HepG2 (cell line): ENCODE measurements around the gene CCM2L. TPM values are rescaled to one million over a fixed set of nuclear protein-coding genes. Genes with fewer than 3 reads are reported as not detected.

Source experiments
- ATAC-seq: fragments of 200-7000 bp; cut with Tn5 transposase; 3 replicates; pipeline ENCODE4 v1.9.1; 2020; ENCODE audit warnings: mild to moderate bottlenecking, moderate library complexity
- BruUV-seq: library from RNA; stranded (reverse); fragments of 400-500 nt; replicated peaks from 2 replicates; lab custom pipeline; 2021; lab: Mats Ljungman, UMichigan
- CTCF ChIA-PET: fragments of 300-600 bp; formaldehyde crosslinking; extraction: SDS; loops from one replicate; lab custom pipeline; 2021; ENCODE audit warnings: low total read pairs, inconsistent platforms, low intra/inter-chr PET ratio; lab: Yijun Ruan, JAX
- POLR2A ChIA-PET: fragments of 350-600 bp; sonication (Branson Sonifier 250); formaldehyde crosslinking; loops from one replicate; lab custom pipeline; 2020; ENCODE audit warnings: antibody characterized with exemption, inconsistent platforms; lab: Yijun Ruan, JAX
- DNase-seq: peaks from one replicate; pipeline ENCODE4 v3.0.0-alpha.2; 2015; ENCODE audit warnings: low spot score
- FAIRE-seq: peaks from 3 replicates; lab custom pipeline; 2011; peaks lifted over from hg19 to GRCh38; lab: Jason Lieb, UNC
- H2AFZ ChIP-seq: one replicate; pipeline ENCODE4 v1.6.1; 2011; ENCODE audit warnings: low read length, inconsistent platforms
- H3K27ac ChIP-seq: fragments of 300-600 bp; 3 replicates; pipeline ENCODE4 v1.8.0; 2011; ENCODE audit warnings: mixed run types, mild to moderate bottlenecking, mixed read lengths, low read length, inconsistent platforms; ENCODE audit not compliant: insufficient read depth; ENCODE audit errors: extremely low read length
- H3K27me3 ChIP-seq, 2 experiments: fragments of 200-600 bp in 1 of 2; 2 replicates in 1 of 2; 3 replicates in 1 of 2; pipeline versions ENCODE4 v1.6.0 to v1.8.0; 2011; ENCODE audit warnings: low read length in 2 of 2, mild to moderate bottlenecking in 2 of 2, moderate library complexity in 2 of 2, inconsistent platforms in 1 of 2; ENCODE audit not compliant: insufficient read depth in 2 of 2, control insufficient read depth in 1 of 2
- H3K36me3 ChIP-seq, 2 experiments: fragments of 200-600 bp in 1 of 2; replicated peaks in 1 of 2; 2 replicates in 1 of 2; 3 replicates in 1 of 2; pipeline versions ENCODE4 v1.5.1 to v1.8.0; 2011; ENCODE audit warnings: low read length in 2 of 2, inconsistent platforms in 1 of 2; ENCODE audit not compliant: insufficient read depth in 2 of 2, control insufficient read depth in 1 of 2
- H3K4me1 ChIP-seq: 2 replicates; pipeline ENCODE4 v1.5.1; 2012; ENCODE audit warnings: low read length, inconsistent platforms; ENCODE audit not compliant: insufficient read depth
- H3K4me2 ChIP-seq: 2 replicates; pipeline ENCODE4 v1.6.0; 2011; ENCODE audit warnings: low read depth, low read length, inconsistent platforms
- H3K4me3 ChIP-seq, 3 experiments: fragments of 200-600 bp in 1 of 3; sonication (generic), shearing (Covaris generic) in 1 of 3; replicated peaks in 1 of 3; 2 replicates each; pipeline ENCODE4 v1.5.1; 2011 to 2016; ENCODE audit warnings: low read length in 3 of 3, inconsistent platforms in 2 of 3, low read depth in 2 of 3, mild to moderate bottlenecking in 2 of 3, control low read depth in 1 of 3, mixed read lengths in 1 of 3; ENCODE audit not compliant: insufficient read depth in 1 of 3
- H3K79me2 ChIP-seq: one replicate; pipeline ENCODE4 v1.6.1; 2011; ENCODE audit warnings: low read length, inconsistent platforms; ENCODE audit not compliant: insufficient read depth
- H3K9ac ChIP-seq: 2 replicates; pipeline ENCODE4 v1.6.0; 2011; ENCODE audit warnings: mild to moderate bottlenecking, low read depth, low read length, inconsistent platforms; ENCODE audit not compliant: insufficient read depth
- H3K9me3 ChIP-seq: 2 replicates; pipeline ENCODE4 v1.5.1; 2012; ENCODE audit warnings: mild to moderate bottlenecking, low read length
- H4K20me1 ChIP-seq: 2 replicates; pipeline ENCODE4 v1.6.0; 2011; ENCODE audit warnings: inconsistent platforms, mild to moderate bottlenecking, low read length, moderate library complexity; ENCODE audit not compliant: insufficient read depth
- NRL ChIP-seq: sonication (generic); formaldehyde crosslinking; IDR thresholded peaks from 2 replicates; pipeline ENCODE4 v1.5.0; 2020; ENCODE audit warnings: missing genetic modification reagents, mild to moderate bottlenecking, moderate library complexity, borderline replicate concordance
- ZFP36 ChIP-seq: fragments of 150-350 bp; IDR thresholded peaks from 2 replicates; pipeline ENCODE4 v1.6.1; 2018; ENCODE audit warnings: borderline replicate concordance, low read length, low read depth; ENCODE audit not compliant: partially characterized antibody
- ZNF460 ChIP-seq: sonication (generic); formaldehyde crosslinking; IDR thresholded peaks from 2 replicates; pipeline ENCODE4 v1.5.1; 2020; ENCODE audit warnings: missing genetic modification reagents, mild to moderate bottlenecking, borderline replicate concordance
- ZNF629 ChIP-seq: sonication (generic); formaldehyde crosslinking; conservative IDR thresholded peaks from 2 replicates; pipeline ENCODE4 v1.5.0; 2020; ENCODE audit warnings: missing genetic modification reagents
- ZSCAN9 ChIP-seq: IDR thresholded peaks from 2 replicates; pipeline ENCODE4 v1.6.1; 2016; ENCODE audit warnings: borderline replicate concordance
- WGBS: methylation state at CpG from one replicate; pipeline ENCODE4 v1.1.6; 2017; ENCODE audit warnings: low lambda C conversion rate; 5-methylcytosine and 5-hydroxymethylcytosine counted together
- in situ Hi-C: cut with HindIII; loops from 2 replicates; pipeline ENCODE4 v1.10.0; 2017; ENCODE audit warnings: low pct_unique_long_range_greater_than_20kb; ENCODE audit not compliant: extremely low pct_ligation_motif_present
- intact Hi-C: fragments of 100-400 bp; cut with micrococcal nuclease; formaldehyde crosslinking; loops from one replicate; pipeline ENCODE4 v1.10.0; 2022; ENCODE audit not compliant: unreplicated experiment
- polyA plus RNA-seq, 8 experiments: library from polyadenylated mRNA; depleted of rRNA in 3 of 8; stranded (reverse) in 7 of 8; unstranded in 1 of 8; fragments of >200 nt; fragmentation: Illumina TruSeq in 4 of 8; extraction: Trizol in 4 of 8; gene quantifications; 2 replicates each; pipeline versions ENCODE4 v1.2.1 to v1.2.3, GENCODE V29; 2011 to 2016; ENCODE audit warnings: low read depth in 4 of 8, missing spikeins in 1 of 8, mixed read lengths in 1 of 8; ENCODE audit not compliant: insufficient read depth in 1 of 8
- total RNA-seq, 5 experiments: library from RNA; depleted of rRNA; stranded (reverse); fragments of >200 nt; fragmentation: Illumina TruSeq; extraction: Trizol; gene quantifications; 2 replicates each; pipeline ENCODE4 v1.2.3, GENCODE V29; 2016; ENCODE audit warnings: low read depth in 1 of 5

CCM2L gene
- total and polyA plus RNA-seq, 2 of the 13 experiments (the other 11 are each of a cell fraction or from before 2014, with no cell fraction given) = 0.15 TPM; not detected in 1

DNA sequence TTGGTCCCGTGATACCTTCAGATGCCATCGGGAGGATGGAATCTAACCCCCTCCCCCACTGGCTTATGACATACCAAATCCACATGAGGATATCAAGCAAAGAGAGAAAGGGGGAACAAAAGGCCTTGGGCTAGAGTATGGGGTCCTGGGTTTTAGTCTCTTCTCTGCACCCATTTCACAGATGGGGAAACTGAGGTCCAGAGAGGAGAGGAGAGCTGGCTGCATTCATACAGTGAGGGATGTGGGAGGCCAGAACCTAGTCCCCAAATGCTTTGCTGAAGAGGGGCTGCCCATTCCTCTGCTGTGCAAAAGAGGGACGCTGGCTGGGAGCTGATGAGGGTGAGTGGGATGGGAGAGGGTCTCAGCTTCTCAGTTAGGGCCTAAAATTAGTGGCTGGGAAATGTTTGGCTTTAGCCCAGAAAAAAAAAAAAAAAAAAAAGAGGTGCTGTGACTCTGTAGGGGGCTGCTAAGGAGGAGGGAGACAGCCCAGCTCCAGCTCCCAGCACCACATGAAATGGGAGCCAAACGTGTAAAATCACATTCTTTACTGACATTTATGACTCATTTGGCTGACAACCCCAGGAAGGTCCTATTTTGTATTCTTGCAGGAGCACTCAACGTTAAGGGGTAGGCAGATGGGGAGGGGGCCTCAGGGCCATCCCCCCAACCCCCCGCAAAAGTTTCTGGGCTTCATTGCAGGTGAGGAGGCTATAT lies 30.4 kb upstream of the CCM2L start:
- TF ChIP-seq ZNF460 (CRISPR knock-in tag) = no peak
- TF ChIP-seq NRL (CRISPR knock-in tag) = no peak
- peak; percentile 90 for TF ChIP-seq ZNF629 (CRISPR knock-in tag)
- ATAC-seq (no peak), DNase-seq (no peak), FAIRE-seq (no peak)
- Histone ChIP-seq H3K27ac (no peak overlapping the region), H3K36me3 (no peaks in the 10 kb centered on the region), H3K4me2 (no peak overlapping the region), H4K20me1 (no peaks in the 10 kb centered on the region), H3K27me3 (peaks cover 2 to 18% of the 10 kb centered on the region in 2 experiments; a peak in 4 of 5 replicates), H3K9me3 (no peaks in the 10 kb centered on the region), H3K9ac (no peak overlapping the region), H3K79me2 (no peaks in the 10 kb centered on the region), H3K4me1 (no peaks in the 10 kb centered on the region), H3K4me3 (no peak overlapping the region), H2AFZ (no peak overlapping the region)
- in situ Hi-C loops = no loop called here
- 8% methylated on average over 6 of the region's 6 CpGs for WGBS
- no TSS peak for BruUV-seq
- CTCF ChIA-PET = no interaction called here
- POLR2A ChIA-PET = no interaction called here
- intact Hi-C loops = no loop called here

DNA sequence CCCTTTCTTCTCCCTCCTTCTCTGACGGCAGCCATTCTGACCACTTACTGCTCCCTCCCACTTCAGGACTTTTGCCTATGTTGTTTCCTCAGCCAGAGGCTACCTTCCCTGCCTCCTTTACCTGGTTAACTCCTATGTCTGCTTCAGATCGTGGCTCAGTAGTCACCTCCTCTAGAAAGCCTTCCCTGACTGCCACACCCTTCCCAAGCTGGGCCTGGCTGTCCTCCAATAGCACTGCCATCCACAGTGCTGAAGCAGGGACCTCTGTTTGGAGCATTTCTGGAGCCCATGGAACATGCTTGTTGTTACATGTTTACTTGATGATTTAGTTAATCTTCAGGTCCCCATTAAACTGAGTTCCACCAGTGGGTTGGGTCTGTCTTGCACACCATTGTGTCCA lies 28.5 kb upstream of the CCM2L start:
- no TSS peak for BruUV-seq
- ATAC-seq (no peak), DNase-seq (no peak)
- CTCF ChIA-PET = no interaction called here
- WGBS = 0% methylated on average over 2 of the region's 2 CpGs
- in situ Hi-C loops (no loop called here), intact Hi-C loops (no loop called here)
- Histone ChIP-seq H2AFZ (no peak overlapping the region), H3K9me3 (no peaks in the 10 kb centered on the region), H3K79me2 (no peaks in the 10 kb centered on the region), H4K20me1 (no peaks in the 10 kb centered on the region), H3K36me3 (no peaks in the 10 kb centered on the region), H3K4me1 (no peaks in the 10 kb centered on the region)
- TF ChIP-seq ZFP36 (peak; percentile 59), ZSCAN9 (CRISPR knock-in tag) (no peak)
- TF ChIP-seq, all 625 proteins: peak for 1
- H3K4me2 ChIP-seq = no peak overlapping the region
- no peak for FAIRE-seq
- no peak overlapping the region for H3K9ac ChIP-seq
- no peak overlapping the region for H3K27ac ChIP-seq
- no peak overlapping the region for H3K4me3 ChIP-seq
- peaks cover 0 to 13% of the 10 kb centered on the region in 2 experiments; a peak in 3 of 5 replicates for H3K27me3 ChIP-seq
- POLR2A ChIA-PET = no interaction called here
